Subcutaneous adipose tissue (tissue), 4 donors: Measurements from ENCODE around the gene RASGRF1. TPM values are rescaled to one million over a fixed set of nuclear protein-coding genes. Genes with fewer than 3 reads are reported as not detected.

Experiments used
- total RNA-seq, 4 donors: library from RNA; depleted of rRNA; stranded (reverse); fragments of >200 nt; gene quantifications; one replicate each; pipeline ENCODE4 v1.1.0, GENCODE V29; 2016
- TF ChIP-seq, protein P1 (sequence below): fragments of 450-650 bp; IDR thresholded peaks from one replicate; pipeline ENCODE4 v1.5.1; 2016; ENCODE audit warnings: low read depth, mild to moderate bottlenecking, control low read depth, antibody characterized with exemption, moderate library complexity

The RASGRF1 gene
- total RNA-seq, 4 donors from 2014 or later, result under 0.01 to 1.7 (median 0.22) TPM; not detected in 1

DNA sequence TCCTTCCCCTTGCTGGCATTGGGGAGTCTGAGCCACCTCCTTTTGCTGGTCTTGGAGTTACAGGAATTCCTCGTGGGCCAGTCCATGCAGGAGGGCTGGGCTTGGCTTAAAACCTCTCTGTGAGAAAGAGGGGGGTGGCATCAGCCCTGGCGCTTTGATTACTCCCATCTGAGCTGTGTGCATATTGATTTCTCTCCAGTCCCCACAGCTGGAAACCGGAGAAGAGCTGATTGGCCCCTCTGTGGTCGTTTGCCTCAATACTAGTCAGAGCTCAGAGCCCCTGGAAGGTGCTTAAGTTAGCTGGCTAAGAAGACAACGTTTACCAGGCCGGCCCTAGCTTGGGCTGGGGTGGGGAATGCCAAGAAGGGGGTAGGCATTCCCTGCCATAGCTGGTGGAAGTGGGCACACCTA, 4.0 kb upstream of the RASGRF1 start:
- TF ChIP-seq, protein P1, sequence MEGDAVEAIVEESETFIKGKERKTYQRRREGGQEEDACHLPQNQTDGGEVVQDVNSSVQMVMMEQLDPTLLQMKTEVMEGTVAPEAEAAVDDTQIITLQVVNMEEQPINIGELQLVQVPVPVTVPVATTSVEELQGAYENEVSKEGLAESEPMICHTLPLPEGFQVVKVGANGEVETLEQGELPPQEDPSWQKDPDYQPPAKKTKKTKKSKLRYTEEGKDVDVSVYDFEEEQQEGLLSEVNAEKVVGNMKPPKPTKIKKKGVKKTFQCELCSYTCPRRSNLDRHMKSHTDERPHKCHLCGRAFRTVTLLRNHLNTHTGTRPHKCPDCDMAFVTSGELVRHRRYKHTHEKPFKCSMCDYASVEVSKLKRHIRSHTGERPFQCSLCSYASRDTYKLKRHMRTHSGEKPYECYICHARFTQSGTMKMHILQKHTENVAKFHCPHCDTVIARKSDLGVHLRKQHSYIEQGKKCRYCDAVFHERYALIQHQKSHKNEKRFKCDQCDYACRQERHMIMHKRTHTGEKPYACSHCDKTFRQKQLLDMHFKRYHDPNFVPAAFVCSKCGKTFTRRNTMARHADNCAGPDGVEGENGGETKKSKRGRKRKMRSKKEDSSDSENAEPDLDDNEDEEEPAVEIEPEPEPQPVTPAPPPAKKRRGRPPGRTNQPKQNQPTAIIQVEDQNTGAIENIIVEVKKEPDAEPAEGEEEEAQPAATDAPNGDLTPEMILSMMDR, result no peak

DNA sequence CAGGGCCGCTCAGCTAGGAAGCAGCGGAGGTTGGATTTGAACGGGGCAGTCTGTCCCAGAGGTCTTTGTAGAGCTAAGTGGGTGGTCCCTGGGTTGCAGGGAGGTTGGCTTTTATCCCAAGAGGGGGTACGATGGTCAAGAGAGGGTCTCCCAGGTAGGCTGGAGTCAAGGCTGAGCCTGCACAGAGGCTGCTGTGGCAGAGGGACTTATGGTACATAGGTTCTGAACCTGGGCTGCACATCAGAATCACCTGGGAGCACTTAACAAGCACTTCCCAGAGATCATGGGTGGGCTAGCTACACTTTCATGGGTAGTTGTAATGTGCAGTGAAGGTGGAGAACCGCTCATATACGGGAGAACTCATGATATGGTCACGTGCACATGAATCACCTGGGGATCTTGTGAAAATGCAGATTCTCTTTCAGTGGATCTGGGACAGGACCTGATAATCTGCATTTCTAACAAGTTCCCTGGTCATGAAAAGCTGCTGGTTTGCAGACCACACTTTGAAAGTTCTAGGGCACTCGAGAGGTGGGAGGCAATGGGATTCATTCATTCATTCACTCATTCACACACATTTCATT, 2.9 kb upstream of the RASGRF1 start:
- TF ChIP-seq, protein P1, result no peak

DNA sequence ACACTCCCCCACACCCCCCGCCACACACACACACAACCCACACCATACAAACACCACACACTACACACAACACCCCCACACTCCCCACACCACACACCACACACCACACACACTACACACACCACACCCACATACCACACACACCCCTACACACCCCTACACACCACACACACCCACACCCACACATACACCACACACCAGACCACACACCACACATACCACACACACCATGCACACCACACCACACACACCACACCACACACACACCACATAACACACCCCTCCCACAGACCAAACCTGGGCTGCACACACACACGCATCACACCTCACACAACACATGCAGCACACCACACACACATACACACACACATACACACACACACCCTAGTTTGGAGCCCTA, 1.8 kb upstream of the RASGRF1 start:
- TF ChIP-seq, protein P1, result no peak

DNA sequence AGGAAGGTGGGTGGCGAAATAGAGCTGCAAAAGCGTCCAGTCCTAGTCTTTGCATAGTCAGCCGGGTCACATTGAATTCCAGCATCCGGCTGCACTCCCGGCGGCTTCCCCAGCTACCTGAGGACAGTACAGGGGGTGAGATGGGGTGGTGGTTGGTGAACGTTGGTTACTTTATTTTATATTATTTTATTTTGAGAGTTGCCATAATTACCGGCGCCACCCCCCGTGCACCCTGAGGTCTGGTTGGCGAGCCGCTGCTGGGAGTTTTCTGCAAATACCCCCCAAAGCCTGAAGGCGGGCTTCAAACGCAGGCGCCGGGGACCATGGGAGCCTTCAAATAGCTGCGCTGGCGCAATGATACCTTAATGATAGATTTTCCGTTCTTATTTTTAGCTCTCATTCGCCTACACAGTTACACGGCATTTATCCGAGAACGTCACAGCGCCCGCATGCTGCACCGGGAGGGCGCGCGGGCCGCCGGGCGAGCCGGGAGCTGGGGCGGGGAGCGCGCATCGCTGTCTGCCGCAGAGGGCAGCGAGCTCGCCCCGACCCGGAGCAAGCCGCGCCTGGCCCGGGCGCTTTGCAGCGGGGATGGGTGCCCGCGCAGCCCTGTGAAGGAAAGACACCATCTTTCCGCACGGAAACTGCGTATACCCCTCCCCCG, 756 bp upstream of the RASGRF1 start:
- TF ChIP-seq, protein P1, result no peak

DNA sequence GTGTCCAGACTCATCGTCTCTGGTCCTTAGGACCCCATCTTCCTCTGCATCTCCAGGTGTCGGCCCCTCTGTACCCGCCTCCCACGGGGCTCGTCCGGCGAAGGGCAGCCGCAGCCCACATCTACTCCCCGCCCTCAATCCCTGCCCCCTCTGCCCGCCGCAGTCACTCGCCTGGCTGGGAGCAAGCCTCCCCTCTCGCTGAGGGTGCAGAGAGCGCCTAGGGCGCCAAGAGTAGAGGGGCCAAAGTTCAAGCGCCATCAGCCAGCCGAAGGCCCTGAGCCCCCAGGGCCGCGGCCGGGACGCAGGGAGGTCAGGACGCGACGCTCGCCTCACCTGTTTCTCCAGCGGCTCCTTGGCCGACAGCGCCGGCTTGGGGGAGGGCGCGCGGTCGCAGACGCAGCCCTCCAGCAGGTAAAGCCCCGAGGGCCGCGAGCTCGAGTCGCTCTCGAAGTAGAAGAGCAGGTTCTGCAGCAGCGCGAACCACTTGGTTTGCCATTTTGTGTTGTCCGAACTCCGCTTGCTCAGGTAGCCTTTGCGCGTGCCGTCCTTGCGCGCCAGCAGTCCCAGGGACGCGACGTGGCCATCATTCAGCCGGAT, 592 bp downstream of the RASGRF1 start:
- TF ChIP-seq, protein P1, result no peak

DNA sequence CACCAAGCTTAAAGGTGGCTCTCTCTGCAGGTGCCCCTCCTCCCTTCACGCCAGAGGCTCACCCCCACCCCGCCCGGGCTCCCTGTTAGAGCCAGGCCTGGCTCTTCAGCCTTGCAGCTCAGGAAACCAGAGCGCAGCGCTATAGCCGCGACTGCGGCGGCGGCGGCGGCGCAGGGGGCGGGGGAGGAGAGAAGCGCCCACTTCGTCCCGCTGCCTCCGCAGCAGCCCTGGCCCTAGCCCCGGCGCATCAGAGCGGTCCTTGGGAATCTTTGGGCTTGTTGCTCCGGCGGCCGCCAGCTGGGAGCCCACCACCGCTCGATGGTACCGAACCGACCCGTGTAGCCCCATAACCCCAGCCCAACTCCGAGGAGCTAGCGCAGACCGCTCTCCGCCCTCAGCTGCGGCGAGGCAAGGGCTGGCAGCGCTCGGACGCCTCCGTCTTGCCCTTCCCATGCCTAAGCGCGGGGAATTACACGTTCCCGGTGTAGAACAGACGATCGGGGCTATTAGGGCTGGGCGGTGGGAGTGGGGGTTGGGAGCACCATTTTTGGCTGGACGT, 1.2 kb downstream of the RASGRF1 start:
- TF ChIP-seq, protein P1, result no peak
